Tracheal epithelial cell (primary cell): ENCODE measurements around the gene C11orf91. TPM values are rescaled to one million over a fixed set of nuclear protein-coding genes. Genes with fewer than 3 reads are reported as not detected.

Source experiments
- total RNA-seq: library from RNA; depleted of rRNA; stranded (reverse); fragments of >200 nt; gene quantifications from 2 replicates; pipeline ENCODE4 v1.2.1, GENCODE V29; 2014

Gene C11orf91
- total RNA-seq, result not detected in 2 replicates

GRCh38 chr11:33700502-33701271 lies at the start of gene C11orf91:
Gene C11orf91, minus strand, starts transcription at chr11:33700826. Its CDS starts 86 bp downstream, at chr11:33700740.

GRCh38 chr11:33736148-33736812 lies 35.7 kb upstream of the C11orf91 start, which contains the start of gene CD59:
Gene CD59, minus strand, starts transcription at chr11:33736423. Its CDS starts 13,978 bp downstream, at chr11:33722445.

Other genes with a start within 250 kb of the C11orf91 start
- gene CD59, start 35.6 kb upstream of the C11orf91 start, total RNA-seq, result 186 and 351 TPM in 2 replicates
- gene FBXO3, start 73.7 kb upstream of the C11orf91 start, total RNA-seq, result 36.9 and 38.4 TPM in 2 replicates
- gene LMO2, start 191.2 kb upstream of the C11orf91 start, total RNA-seq, result 0.64 and 0.96 TPM in 2 replicates